GM13976 (cell line): Measurements from ENCODE around the gene RNF41.

Experiments used
- DNase-seq: peaks from one replicate; pipeline ENCODE4 v3.0.0; 2012; ENCODE audit warnings: low spot score
- in situ Hi-C: fragments of 300-500 bp; cut with MboI; formaldehyde crosslinking; loops from one replicate; pipeline ENCODE4 v1.12.0; 2022; ENCODE audit warnings: low sequenced_read_pairs, mixed read lengths, inconsistent platforms; ENCODE audit not compliant: unreplicated experiment
- TF ChIP-seq, protein P1 (sequence below): IDR thresholded peaks from 2 replicates; pipeline ENCODE4 v1.5.1; 2012; ENCODE audit warnings: borderline replicate concordance, mild to moderate bottlenecking; ENCODE audit not compliant: insufficient read depth; ENCODE audit errors: extremely low read depth, missing control alignments, control extremely low read depth

RNF41 gene

DNA sequence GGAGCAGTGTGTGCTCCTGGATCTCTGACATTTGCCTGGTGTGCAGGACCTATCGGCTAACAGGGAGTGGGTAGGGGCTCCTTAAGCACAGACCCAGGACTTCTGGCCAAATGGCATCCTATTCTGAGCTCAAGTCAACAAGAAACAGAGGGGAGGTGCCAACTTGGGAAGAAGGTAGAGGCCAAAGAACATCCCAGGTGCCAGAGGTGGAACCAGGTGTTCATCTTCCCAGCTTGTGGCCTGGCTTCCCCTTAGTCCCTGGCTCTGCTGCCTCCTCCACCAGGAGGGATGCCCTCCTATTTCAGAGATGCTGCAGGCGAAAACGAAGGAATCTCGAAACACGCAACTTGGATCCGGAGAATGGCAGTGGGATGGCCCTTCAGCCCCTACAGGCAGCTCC lies 14.4 kb upstream of the RNF41 start:
- DNase-seq = no peak
- in situ Hi-C loops = no loop called here
- TF ChIP-seq, protein P1, sequence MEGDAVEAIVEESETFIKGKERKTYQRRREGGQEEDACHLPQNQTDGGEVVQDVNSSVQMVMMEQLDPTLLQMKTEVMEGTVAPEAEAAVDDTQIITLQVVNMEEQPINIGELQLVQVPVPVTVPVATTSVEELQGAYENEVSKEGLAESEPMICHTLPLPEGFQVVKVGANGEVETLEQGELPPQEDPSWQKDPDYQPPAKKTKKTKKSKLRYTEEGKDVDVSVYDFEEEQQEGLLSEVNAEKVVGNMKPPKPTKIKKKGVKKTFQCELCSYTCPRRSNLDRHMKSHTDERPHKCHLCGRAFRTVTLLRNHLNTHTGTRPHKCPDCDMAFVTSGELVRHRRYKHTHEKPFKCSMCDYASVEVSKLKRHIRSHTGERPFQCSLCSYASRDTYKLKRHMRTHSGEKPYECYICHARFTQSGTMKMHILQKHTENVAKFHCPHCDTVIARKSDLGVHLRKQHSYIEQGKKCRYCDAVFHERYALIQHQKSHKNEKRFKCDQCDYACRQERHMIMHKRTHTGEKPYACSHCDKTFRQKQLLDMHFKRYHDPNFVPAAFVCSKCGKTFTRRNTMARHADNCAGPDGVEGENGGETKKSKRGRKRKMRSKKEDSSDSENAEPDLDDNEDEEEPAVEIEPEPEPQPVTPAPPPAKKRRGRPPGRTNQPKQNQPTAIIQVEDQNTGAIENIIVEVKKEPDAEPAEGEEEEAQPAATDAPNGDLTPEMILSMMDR = no peak

DNA sequence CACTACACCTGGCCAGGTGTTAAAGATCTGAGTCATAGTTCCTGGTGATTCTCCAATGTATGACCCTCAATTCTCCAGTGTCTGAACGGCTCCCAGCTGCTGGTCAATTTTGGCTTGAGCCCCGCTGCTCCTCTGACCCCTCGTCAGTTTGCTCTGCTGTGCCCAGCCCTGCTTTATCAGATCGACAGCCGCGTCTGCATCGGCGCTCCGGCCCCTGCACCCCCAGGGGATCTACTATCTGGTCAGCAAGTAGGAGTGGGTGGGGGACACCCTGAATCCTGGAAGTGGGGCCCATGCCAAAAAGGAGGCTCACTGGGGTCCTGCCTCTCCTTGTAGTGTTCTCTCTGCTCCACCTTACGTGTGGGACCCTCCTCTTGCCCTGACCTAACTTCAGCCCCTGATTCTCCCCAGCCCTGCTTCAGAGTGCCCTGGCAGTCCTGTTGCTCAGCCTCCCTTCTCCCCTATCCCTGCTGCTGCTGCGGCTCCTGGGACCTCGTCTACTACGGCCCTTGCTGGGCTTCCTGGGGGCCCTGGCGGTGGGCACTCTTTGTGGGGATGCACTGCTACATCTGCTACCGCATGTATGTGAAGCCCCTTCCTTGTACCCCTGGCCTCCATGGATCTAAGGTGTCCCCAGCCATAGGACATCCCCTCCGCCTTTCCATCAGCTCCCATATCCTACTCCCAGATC lies 13.2 kb upstream of the RNF41 start:
- TF ChIP-seq, protein P1 = no peak
- in situ Hi-C loops = no loop called here
- no peak for DNase-seq

DNA sequence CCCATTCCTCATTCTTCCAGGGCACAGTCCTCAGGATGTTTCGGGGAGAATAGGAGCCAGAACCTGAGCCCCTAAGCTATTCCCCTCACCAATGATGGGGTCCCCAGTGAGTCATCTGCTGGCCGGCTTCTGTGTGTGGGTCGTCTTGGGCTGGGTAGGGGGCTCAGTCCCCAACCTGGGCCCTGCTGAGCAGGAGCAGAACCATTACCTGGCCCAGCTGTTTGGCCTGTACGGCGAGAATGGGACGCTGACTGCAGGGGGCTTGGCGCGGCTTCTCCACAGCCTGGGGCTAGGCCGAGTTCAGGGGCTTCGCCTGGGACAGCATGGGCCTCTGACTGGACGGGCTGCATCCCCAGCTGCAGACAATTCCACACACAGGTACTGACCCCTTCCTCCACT lies 9.5 kb upstream of the RNF41 start:
- in situ Hi-C loops = no loop called here
- no peak for DNase-seq
- TF ChIP-seq, protein P1 = no peak

DNA sequence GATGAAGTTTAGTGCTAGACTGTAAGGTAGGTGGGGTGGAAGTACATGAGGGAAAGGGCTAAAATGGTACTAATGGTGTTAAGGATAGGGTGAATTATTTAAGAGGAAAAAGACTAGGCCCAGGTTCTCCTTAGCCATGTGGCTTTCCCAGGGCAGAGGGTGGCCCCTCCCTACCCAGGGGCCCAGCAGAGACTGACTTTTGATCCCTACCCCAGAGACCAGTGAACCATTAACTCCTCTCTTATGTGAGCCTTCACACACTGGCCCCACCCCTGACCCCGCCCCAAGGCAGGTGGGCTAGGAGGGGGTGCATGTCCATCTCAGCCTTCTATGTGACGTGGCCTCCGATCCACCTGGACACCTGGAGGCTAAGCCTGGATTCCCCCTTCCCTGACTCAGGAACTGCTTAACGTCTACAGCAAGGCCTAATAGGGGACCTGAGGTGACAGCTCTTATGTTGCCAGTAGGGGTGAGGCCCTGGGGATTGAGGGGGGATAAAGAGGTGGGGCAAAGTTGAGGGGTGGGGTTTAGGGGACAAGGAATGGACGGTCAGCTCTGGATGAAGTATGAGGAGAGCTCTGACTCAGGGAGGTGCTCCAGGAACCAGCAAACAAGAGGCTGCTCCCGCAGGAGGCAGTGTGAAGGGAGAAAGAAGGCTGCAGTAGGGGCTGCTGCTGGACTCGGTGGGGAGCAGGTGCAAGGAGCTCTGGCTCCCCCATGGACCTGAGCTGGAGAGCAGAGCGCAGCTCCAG lies 8.9 kb upstream of the RNF41 start:
- in situ Hi-C loops = no loop called here
- DNase-seq = peak; percentile 34
- TF ChIP-seq, protein P1 = no peak

DNA sequence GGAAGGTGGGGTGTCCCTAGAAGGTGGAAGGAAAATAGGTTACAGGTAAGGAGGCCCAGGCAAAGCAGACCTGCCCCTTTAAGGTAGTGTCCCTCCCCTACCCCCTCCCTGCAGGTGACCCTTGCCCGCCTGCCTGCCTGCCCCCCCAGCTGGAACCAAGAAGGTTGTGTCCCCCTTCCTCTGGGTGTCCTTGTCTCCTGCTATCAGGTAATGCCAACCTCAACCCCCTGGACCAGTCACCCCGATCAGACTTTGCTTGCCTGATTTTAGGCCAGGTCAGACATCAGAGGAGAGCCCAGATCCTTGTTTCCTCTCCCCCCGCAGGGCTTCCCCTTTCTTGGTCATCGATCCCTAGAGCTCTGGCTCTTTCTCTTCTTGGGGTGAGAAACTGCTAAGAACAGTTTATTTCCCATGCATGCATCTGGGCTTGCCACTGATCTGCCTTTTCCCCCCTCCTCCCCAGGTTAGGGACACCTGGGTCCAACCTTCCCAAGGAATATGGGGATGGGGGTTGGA lies 8.3 kb upstream of the RNF41 start, which contains the start of gene SLC39A5:
SLC39A5 (plus strand) TSS at position 136 of the 516 bp plus-strand sequence. CDS start 1,224 bp downstream, outside the sequence.
- in situ Hi-C loops = no loop called here
- peak; percentile 24 for DNase-seq
- TF ChIP-seq, protein P1 = no peak

DNA sequence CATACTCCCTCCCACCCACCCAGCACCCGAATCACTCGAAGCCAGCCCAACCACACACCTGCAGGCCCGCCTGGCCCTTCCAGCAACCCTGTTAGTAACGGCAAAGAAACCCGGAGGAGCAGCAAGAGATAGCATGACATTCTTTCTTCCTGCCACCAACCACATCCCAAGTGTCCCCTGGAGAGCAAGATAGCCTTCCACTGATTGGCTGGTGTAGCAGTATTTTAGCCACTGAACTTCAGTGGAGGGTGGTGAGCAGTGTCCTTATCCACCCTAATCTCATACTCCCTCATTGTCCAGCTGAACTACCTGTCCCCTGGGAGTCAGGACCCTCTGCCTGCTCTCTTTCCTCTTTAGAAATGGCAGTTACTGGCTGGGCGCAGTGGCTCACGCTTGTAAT lies 7.4 kb upstream of the RNF41 start:
- in situ Hi-C loops = no loop called here
- TF ChIP-seq, protein P1 = no peak
- no peak for DNase-seq
